PC-3 (cell line): ENCODE measurements around the gene LMBR1. TPM values are rescaled to one million over a fixed set of nuclear protein-coding genes. Genes with fewer than 3 reads are reported as not detected.

ENCODE experiments used
- ATAC-seq: fragments of 200-7000 bp; cut with Tn5 transposase; 2 replicates; pipeline ENCODE4 v1.9.1; 2020; ENCODE audit warnings: mild to moderate bottlenecking, moderate library complexity
- BruUV-seq: library from RNA; stranded (reverse); fragments of 400-500 nt; replicated peaks from 2 replicates; lab custom pipeline; 2021; lab: Mats Ljungman, UMichigan
- CTCF ChIA-PET: fragments of 300-600 bp; sonication (Branson Sonifier 250); formaldehyde crosslinking; loops from one replicate; lab custom pipeline; 2022; ENCODE audit warnings: antibody characterized with exemption; lab: Charles Lee
- POLR2A ChIA-PET: fragments of 300-600 bp; sonication (Branson Sonifier 250); formaldehyde crosslinking; loops from one replicate; lab custom pipeline; 2022; ENCODE audit warnings: antibody characterized with exemption; ENCODE audit not compliant: unreplicated experiment; lab: Charles Lee
- DNase-seq: peaks from one replicate; pipeline ENCODE4 v3.0.0-alpha.2; 2015
- H2AFZ ChIP-seq: fragments of 300-600 bp; sonication (generic); 2 replicates; pipeline ENCODE4 v1.6.0; 2016; ENCODE audit warnings: antibody characterized with exemption, low read length
- H3F3A ChIP-seq: fragments of 300-600 bp; sonication (generic); one replicate; pipeline ENCODE4 v1.6.0; 2017; ENCODE audit warnings: antibody characterized with exemption, low read length, control low read depth, mild to moderate bottlenecking; ENCODE audit not compliant: unreplicated experiment
- H3K27ac ChIP-seq: fragments of 300-600 bp; sonication (generic); 2 replicates; pipeline ENCODE4 v1.5.1; 2016; ENCODE audit warnings: mild to moderate bottlenecking, low read length
- H3K27me3 ChIP-seq: fragments of 300-600 bp; sonication (generic); 2 replicates; pipeline ENCODE4 v1.6.1; 2016; ENCODE audit warnings: low read length, mixed read lengths
- H3K36me3 ChIP-seq: fragments of 300-600 bp; sonication (generic); 2 replicates; pipeline ENCODE4 v1.6.1; 2016; ENCODE audit warnings: low read depth, mixed run types, low read length, mixed read lengths
- H3K4me1 ChIP-seq: fragments of 300-600 bp; sonication (generic); 2 replicates; pipeline ENCODE4 v1.5.1; 2016; ENCODE audit warnings: low read length; ENCODE audit not compliant: insufficient read depth
- H3K4me2 ChIP-seq: fragments of 300-600 bp; sonication (generic); 2 replicates; pipeline ENCODE4 v1.6.0; 2016; ENCODE audit warnings: low read length
- H3K4me3 ChIP-seq: fragments of 300-600 bp; sonication (generic); 2 replicates; pipeline ENCODE4 v1.5.1; 2016; ENCODE audit warnings: mild to moderate bottlenecking, low read length, mixed read lengths
- H3K79me2 ChIP-seq: fragments of 300-600 bp; sonication (generic); 2 replicates; pipeline ENCODE4 v1.6.1; 2017; ENCODE audit warnings: low read length, mixed read lengths
- H3K9ac ChIP-seq: fragments of 300-600 bp; sonication (generic); 2 replicates; pipeline ENCODE4 v1.6.0; 2016; ENCODE audit warnings: mild to moderate bottlenecking, low read length
- H3K9me2 ChIP-seq: fragments of 300-600 bp; sonication (generic); replicated peaks from 2 replicates; pipeline ENCODE4 v1.6.1; 2016; ENCODE audit warnings: mixed run types, low read length, mixed read lengths
- H3K9me3 ChIP-seq: fragments of 300-600 bp; sonication (generic); 2 replicates; pipeline ENCODE4 v1.6.1; 2016; ENCODE audit warnings: low read length, mixed read lengths
- H4K20me1 ChIP-seq: fragments of 300-600 bp; sonication (generic); 2 replicates; pipeline ENCODE4 v1.6.1; 2016; ENCODE audit warnings: low read length, mixed read lengths
- CTCF ChIP-seq: fragments of 300-600 bp; sonication (generic); conservative IDR thresholded peaks from 2 replicates; pipeline ENCODE4 v1.5.1; 2017; ENCODE audit warnings: antibody characterized with exemption, low read depth, mild to moderate bottlenecking, low read length
- EZH2 ChIP-seq: fragments of 300-600 bp; sonication (generic); IDR thresholded peaks from one replicate; pipeline ENCODE4 v1.6.1; 2017; ENCODE audit warnings: antibody characterized with exemption, mild to moderate bottlenecking, low read length; ENCODE audit not compliant: unreplicated experiment
- EZH2phosphoT487 ChIP-seq: fragments of 300-600 bp; sonication (generic); IDR thresholded peaks from 2 replicates; pipeline ENCODE4 v1.6.1; 2018; ENCODE audit warnings: mild to moderate bottlenecking, antibody characterized with exemption, low read length, borderline replicate concordance
- intact Hi-C: fragments of 100-400 bp; cut with micrococcal nuclease; formaldehyde crosslinking; loops from 2 replicates; pipeline ENCODE4 v1.9.0; 2023
- total RNA-seq: library from RNA; depleted of rRNA; stranded (reverse); fragments of >200 nt; gene quantifications from 2 replicates; pipeline ENCODE4 v1.2.3, GENCODE V29; 2014

LMBR1 gene
- total RNA-seq, 1 experiment from 2014 or later = 61.7 TPM

- Histone ChIP-seq H3K4me2 (no peak overlapping the region), H3K79me2 (no peaks in the 10 kb centered on the region), H4K20me1 (no peaks in the 10 kb centered on the region), H3K9me2 (no peaks in the 10 kb centered on the region), H3K36me3 (no peaks in the 10 kb centered on the region), H3K9ac (no peak overlapping the region), H3K27ac (no peak overlapping the region), H3K9me3 (no peaks in the 10 kb centered on the region), H3F3A (no peaks in the 10 kb centered on the region), H3K4me3 (no peak overlapping the region), H3K27me3 (no peaks in the 10 kb centered on the region), H2AFZ (no peak overlapping the region), H3K4me1 (peaks cover 5% of the 10 kb centered on the region; the same call in 1 of the 2 replicates)
- ATAC-seq = no peak
- no peak for DNase-seq
- no peak for TF ChIP-seq EZH2phosphoT487
- no peak for TF ChIP-seq CTCF
- no peak for TF ChIP-seq EZH2
- no TSS peak for BruUV-seq
- intact Hi-C loops = loop anchor here (5.0 kb wide), 1 partner anchor 163 kb away; no protein-coding TSS in a partner anchor
- ChIA-PET POLR2A (no interaction called here), CTCF (no interaction called here)
These were observed 238.3 kb downstream of the LMBR1 start for GRCh38 chr7:156654511-156655234.

GRCh38 chr7:156652886-156653568, 240.0 kb downstream of the LMBR1 start:
- ChIA-PET POLR2A (no interaction called here), CTCF (no interaction called here)
- Histone ChIP-seq H3K9me2 (no peaks in the 10 kb centered on the region), H3K79me2 (no peaks in the 10 kb centered on the region), H3K4me3 (no peak overlapping the region), H3K27me3 (no peaks in the 10 kb centered on the region), H3F3A (no peaks in the 10 kb centered on the region), H2AFZ (no peak overlapping the region), H3K4me1 (peaks cover 5% of the 10 kb centered on the region; the same call in 1 of the 2 replicates), H3K9me3 (no peaks in the 10 kb centered on the region), H3K27ac (no peak overlapping the region), H3K9ac (no peak overlapping the region), H3K36me3 (no peaks in the 10 kb centered on the region), H4K20me1 (no peaks in the 10 kb centered on the region), H3K4me2 (no peak overlapping the region)
- BruUV-seq = no TSS peak
- ATAC-seq = peak; percentile 44
- TF ChIP-seq EZH2phosphoT487 (no peak), CTCF (no peak), EZH2 (no peak)
- peak; percentile 36 for DNase-seq
- intact Hi-C loops = loop anchor here (5.0 kb wide), 1 partner anchor 164 kb away; no protein-coding TSS in a partner anchor
